NB4 (cell line): ENCODE data around the gene MEF2D.

Source experiments
- POLR2A ChIP-seq: IDR thresholded peaks from 2 replicates; pipeline ENCODE4 v1.6.1; 2011; ENCODE audit warnings: mild to moderate bottlenecking; ENCODE audit not compliant: insufficient read length; ENCODE audit errors: extremely low read depth
- TF ChIP-seq, protein P1 (sequence below): IDR thresholded peaks from one replicate; pipeline ENCODE4 v1.5.1; 2012; ENCODE audit warnings: low read depth, low read length

DNA sequence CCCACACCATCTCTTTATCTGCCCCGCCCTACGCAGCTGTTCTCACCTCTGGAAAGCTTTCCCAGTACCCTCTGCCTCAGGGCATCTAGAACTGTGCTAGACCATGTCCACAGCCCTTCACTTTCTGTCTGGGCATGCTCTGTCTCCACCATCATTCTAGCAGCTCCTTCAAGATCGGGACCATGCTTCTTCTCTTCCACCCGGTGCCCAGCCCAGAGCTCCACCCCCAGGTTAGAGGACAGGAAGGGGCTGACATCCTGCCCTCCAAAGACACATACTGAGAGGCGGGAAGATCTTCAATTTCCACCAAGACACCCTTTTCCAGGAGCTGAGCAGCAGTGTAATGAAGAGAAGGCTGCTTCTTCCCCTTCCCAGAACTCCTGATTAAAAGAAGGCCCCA lies 27.7 kb upstream of the MEF2D start:
- TF ChIP-seq, protein P1, sequence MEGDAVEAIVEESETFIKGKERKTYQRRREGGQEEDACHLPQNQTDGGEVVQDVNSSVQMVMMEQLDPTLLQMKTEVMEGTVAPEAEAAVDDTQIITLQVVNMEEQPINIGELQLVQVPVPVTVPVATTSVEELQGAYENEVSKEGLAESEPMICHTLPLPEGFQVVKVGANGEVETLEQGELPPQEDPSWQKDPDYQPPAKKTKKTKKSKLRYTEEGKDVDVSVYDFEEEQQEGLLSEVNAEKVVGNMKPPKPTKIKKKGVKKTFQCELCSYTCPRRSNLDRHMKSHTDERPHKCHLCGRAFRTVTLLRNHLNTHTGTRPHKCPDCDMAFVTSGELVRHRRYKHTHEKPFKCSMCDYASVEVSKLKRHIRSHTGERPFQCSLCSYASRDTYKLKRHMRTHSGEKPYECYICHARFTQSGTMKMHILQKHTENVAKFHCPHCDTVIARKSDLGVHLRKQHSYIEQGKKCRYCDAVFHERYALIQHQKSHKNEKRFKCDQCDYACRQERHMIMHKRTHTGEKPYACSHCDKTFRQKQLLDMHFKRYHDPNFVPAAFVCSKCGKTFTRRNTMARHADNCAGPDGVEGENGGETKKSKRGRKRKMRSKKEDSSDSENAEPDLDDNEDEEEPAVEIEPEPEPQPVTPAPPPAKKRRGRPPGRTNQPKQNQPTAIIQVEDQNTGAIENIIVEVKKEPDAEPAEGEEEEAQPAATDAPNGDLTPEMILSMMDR = no peak
- no peak for TF ChIP-seq POLR2A
